Measurements from ENCODE around the gene CDH5.

The CDH5 gene

DNA sequence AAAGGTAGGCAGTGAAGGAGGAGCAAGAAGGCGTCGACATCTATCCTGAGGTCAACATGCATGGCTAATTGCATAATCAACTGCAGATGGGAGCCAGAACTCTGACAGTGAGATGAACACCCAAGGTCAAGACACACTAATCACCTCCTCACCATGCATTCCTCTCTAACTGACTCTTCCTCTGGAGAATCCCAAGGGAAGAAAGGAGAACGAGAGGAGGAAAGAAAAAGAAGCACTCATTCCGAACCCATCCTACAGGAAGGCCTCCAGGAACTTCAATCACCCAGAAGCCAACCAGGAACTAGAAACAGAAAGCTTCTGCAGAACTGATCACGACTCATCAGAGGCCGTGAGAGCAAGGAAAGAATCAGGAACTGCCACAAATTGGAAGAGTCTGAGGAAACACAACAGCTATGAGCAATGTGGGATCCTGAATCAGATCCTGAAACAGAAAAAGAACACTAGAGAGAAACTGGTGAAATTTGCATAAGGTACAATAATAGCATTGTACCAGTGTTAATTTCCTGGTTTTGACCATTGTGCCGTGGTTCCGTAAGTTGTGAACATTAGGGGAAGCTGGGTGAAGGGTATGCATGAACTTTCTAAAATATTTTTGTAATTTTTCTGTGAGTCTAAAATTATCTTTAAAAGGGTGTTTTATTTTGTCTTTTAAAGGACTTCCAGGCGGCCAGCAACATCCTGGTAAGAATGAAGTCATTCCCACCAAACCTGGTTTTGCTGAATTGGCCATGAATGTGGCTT is 50.6 kb downstream of the CDH5 start:
- DNase-seq (ENCODE audit: low read depth in 2 of 2): no peak

GRCh38 chr16:66418165-66418962 is 51.9 kb downstream of the CDH5 start:
- no peak for DNase-seq (ENCODE audit: low read depth in 2 of 2)

GRCh38 chr16:66419527-66419926 is 53.0 kb downstream of the CDH5 start:
- DNase-seq (ENCODE audit: low read depth in 2 of 2): no peak

DNA sequence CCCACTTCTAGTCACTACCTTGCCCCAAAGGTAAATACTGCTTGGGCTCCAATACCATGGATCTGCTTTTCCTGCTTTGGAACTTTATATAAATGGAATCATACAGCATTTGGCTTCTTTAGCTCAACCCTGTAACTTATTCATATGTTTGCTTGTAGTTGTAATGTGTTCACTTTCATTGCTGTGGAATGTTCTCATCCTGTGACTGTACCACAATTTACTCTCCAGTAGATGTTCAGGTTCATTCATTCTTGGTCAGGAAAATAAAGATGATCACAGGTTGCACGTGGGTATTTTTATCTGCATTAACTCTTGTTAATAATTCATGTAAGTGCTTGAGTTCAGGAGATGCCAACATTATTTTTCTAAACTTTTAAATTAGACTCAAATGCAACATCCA is 53.9 kb downstream of the CDH5 start:
- DNase-seq (ENCODE audit: low read depth in 2 of 2): no peak

- no peak for DNase-seq (ENCODE audit: low read depth in 2 of 2)
Measured at GRCh38 chr16:66421891-66422290, 55.4 kb downstream of the CDH5 start.

DNA sequence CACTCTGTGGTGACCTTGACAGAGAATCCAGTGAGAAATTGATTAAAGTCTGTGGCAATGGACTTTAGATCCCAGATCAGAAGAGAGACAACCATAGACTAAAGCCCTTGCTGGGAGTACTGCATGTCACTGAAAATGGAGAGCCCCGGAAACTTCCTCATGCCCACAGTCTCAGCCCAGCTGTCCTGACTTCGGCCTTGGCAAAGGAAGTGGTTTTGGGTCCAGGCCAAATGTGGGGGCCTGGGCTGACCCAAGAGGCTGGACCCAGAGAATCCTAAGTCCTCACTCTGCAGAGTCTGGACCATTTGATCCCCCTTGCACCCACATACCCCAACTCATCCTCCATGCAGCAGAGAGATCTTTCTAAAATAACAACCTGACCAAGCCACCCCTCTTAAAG is 55.9 kb downstream of the CDH5 start:
- DNase-seq (ENCODE audit: low read depth in 2 of 2): no peak

- no peak for DNase-seq (ENCODE audit: low read depth in 2 of 2)
Measured at GRCh38 chr16:66423177-66423576, 56.7 kb downstream of the CDH5 start.

DNA sequence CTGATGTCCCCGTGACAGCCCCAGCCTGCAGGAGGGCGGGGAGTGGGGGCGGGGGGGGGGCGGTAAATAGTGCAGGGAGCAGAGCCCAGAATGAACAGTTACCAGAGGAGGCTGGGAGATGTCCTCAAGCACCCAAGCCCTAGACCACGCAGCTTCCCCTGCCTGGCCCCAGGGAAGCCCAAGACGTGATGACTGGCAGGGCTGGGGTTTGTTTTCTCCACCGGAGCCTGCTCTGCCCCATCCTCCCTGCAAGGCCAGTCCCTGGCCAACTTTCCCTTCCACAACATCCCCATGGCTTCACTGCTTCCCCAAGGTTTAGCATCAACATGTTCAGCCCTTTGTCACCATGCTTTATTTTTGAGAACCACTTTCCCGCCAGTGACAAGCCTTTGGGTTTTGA is 59.2 kb downstream of the CDH5 start:
- no peak for DNase-seq (ENCODE audit: low read depth in 2 of 2)

DNA sequence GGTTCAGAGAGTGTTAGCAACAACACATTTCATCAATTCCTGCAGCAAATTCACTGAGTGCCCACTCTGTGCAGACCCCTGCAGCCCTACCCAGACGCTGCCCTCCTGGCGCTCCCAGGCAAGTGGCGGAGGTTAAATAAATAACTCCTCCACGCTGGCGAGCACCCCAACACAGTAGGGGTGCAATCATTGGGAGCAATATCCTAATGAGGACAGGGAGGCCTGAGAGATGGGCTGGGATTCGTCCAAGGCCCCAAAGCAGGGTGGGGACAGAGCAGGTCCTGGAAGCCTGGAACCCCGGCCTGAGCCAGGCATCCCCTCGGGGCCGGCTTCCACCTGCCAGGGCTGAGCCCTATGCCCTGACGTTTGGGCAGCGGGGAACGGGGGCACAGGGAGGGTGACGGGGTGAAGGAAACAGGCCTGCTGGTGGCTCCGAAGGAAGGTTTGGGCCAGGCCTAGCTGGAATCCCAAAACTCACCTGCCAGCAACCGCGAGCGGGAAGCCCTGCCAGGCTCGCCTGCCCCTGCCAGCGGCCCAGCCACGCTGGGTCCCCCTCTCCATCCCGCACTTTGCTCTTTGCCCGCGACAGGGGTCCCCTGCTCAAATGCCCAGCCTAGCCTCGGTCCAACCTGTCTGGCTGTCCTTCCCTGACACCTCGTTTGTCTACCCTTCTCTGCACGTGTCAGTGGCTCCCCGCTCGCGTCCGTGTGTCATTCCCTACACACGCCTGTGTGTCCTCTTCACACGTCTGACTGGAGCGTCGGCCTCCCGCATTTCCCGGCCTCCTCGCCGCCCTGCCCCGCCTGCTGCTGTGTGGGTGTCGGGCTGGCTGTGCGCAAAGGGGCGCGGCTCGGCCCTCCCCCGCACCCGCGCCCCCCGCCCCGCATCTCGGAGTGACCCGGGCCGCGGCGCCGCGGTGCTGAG is 59.9 kb downstream of the CDH5 start:
- DNase-seq (ENCODE audit: low read depth in 2 of 2): no peak

DNA sequence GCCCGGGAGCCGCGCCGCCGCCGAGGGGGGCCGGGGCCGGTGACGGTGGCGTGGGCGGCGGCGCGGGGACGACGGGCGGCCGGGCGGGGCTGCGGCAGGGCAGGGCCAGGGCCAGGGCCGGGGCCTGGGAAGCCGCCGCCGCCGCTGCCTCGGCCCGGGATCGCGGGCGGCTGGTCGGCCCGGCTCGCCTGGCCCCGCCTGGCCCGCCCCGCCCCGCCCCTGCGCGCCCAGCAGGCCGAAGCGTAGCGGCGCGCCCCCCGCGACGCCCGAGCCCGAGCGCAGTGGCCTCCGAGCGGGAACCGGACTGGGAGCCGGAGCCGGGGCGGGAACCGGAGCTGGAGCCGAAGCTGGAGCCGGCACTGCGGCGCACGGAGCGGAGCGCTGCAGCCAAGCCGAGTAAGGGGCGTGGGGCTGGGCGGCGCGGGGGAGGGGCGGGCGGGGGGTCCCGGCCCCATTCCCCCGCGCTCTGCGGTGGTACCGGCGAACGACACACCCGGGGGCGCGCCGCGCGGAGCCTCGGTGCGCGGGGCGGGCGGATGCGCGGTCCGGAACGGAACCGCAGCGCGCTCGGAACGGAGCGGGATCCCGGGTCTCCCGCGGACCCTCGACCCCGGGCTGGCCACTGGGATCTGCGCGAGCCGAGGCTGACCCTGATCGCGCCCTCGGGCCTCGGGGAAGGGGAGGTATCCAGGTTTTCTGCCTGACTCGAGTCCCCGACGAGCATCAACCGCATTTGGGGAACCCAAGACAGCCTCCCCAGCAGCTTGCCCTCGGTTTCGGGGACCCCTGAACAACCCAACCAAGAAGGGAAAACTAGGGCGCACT is 60.8 kb downstream of the CDH5 start, which contains the start of gene BEAN1:
Gene BEAN1 (plus strand): TSS at position 260 of the 825 bp plus-strand sequence. CDS start 10,382 bp downstream, outside the sequence.
- no peak for DNase-seq (ENCODE audit: low read depth in 2 of 2)

- no peak for DNase-seq (ENCODE audit: low read depth in 2 of 2)
Measured at GRCh38 chr16:66427871-66428681, 61.6 kb downstream of the CDH5 start.

- DNase-seq (ENCODE audit: low read depth in 2 of 2): no peak
Measured at GRCh38 chr16:66428682-66429251, 62.3 kb downstream of the CDH5 start.

DNA sequence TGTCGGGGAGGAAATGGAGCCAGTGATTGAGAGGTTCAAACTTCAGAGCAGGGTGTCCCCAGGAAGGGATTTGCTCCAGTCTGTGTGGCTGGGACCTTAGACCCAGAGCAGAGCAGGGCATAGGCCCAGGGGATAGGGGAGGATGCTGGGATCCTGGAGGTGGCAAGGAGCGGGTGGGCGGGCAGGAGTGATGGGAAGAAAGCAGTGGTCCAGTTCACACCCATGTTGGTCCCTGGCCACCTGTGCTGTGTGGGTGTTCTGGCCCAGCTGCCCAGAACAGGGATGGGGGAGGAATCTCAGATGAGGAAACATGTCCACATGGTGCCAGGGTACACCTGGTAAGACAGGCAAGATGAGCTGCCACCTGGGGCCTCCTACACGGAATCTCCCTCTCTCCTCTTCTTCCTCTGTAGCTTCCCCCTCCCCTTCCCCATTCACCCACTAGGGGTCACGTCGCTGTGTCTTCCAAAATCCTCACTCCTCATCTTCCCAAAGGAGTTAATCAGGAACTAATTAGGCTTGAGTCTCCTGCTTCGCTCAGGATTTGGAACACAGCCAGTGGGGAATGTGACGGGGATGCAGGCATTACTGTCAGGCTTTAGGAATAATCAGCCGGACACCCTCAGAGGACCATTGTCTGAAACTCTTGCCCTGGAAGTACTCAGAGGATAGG is 62.9 kb downstream of the CDH5 start:
- DNase-seq (ENCODE audit: low read depth in 2 of 2): no peak

DNA sequence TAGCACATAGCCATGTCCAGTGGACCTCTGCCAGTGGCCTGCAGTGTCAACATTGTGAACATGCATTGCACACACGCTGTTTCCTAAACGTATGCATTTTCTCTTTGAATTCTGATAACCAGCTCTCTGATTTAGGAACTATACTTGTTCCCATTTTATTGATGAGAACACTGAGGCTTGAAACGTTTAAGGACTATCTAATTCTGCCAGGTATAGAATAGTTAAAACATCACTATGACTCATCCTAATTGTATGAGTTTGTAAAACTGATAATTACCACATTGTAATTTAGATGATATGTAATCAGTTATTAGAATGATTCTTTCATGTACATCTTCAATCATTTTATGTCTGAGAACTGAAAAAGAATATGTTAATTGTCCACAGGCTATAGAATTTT is 63.7 kb downstream of the CDH5 start:
- no peak for DNase-seq (ENCODE audit: low read depth in 2 of 2)

DNA sequence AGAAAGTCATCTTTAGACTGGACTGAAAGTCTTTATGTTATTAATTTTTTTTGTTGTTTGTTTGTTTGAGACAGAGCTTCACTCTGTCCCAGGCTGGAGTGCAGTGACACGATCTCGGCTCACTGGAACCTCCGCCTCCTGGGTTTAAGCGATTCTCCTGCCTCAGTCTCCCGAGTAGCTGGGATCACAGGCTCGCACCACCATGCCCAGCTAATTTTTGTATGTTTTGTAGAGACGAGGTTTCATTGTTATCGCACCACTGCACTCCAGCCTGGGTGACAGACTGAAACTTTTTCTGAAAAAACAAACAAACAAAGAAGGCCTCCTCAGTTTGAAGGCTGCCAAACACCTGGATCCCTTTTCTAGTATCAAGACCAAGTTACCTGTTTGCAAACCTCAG is 65.3 kb downstream of the CDH5 start:
- no peak for DNase-seq (ENCODE audit: low read depth in 2 of 2)

GRCh38 chr16:66432429-66432828 is 65.9 kb downstream of the CDH5 start:
- no peak for DNase-seq (ENCODE audit: low read depth in 2 of 2)

GRCh38 chr16:66434619-66435430 is 68.3 kb downstream of the CDH5 start:
- DNase-seq (ENCODE audit: low read depth in 2 of 2): no peak

DNA sequence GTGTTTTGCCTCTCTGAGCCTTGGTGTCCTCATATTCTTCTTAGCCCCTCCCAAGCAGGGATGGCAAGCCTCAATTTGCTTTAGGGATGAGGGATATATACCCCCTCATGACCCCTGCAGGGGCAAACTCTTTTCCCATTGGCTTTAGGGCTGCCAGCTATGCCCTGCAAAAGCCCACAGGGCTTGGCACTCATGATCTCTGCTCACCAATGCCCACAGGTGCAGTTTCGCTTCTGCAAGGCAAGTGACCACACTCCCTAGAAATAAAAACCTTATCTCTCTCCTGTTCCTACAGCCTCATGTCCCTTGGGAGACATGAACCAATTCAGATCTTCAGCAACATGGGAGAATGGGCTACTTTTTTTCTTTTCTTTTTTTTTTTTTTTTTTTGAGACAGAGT is 69.4 kb downstream of the CDH5 start:
- DNase-seq (ENCODE audit: low read depth in 2 of 2): no peak
